ENCODE measurements around the gene BCAR3.
"Not testable (repeated sequence)": the region's sequence is repeated elsewhere in the genome, so short reads cannot be mapped to it uniquely, and the experiment has no call there.

BCAR3 gene

GRCh38 chr1:93687542-93687941, 5.9 kb upstream of the BCAR3 start:
- DNase-seq (ENCODE audit: low spot score) = no peak

GRCh38 chr1:93686504-93687250, 5.0 kb upstream of the BCAR3 start:
- no peak for DNase-seq (ENCODE audit: low spot score)

- no peak for DNase-seq (ENCODE audit: low spot score)
Observed at GRCh38 chr1:93685918-93686317, 4.3 kb upstream of the BCAR3 start.

GRCh38 chr1:93683234-93683633, 1.6 kb upstream of the BCAR3 start:
- DNase-seq (ENCODE audit: low spot score) = no peak

- DNase-seq (ENCODE audit: low spot score) = no peak
Observed at GRCh38 chr1:93681989-93682412, 364 bp upstream of the BCAR3 start.

GRCh38 chr1:93680420-93681100, 1.1 kb downstream of the BCAR3 start:
- DNase-seq (ENCODE audit: low spot score) = peak; percentile 12

GRCh38 chr1:93680076-93680419, 1.6 kb downstream of the BCAR3 start:
- DNase-seq (ENCODE audit: low spot score) = no peak

- DNase-seq (ENCODE audit: low spot score) = no peak
Observed at GRCh38 chr1:93679546-93679945, 2.1 kb downstream of the BCAR3 start.

GRCh38 chr1:93678946-93679480, 2.6 kb downstream of the BCAR3 start:
- DNase-seq (ENCODE audit: low spot score) = no peak

GRCh38 chr1:93678491-93678890, 3.1 kb downstream of the BCAR3 start:
- no peak for DNase-seq (ENCODE audit: low spot score)

GRCh38 chr1:93677729-93678128, 3.9 kb downstream of the BCAR3 start:
- no peak for DNase-seq (ENCODE audit: low spot score)

- DNase-seq (ENCODE audit: low spot score) = no peak
Observed at GRCh38 chr1:93676427-93676826, 5.2 kb downstream of the BCAR3 start.

- no peak for DNase-seq (ENCODE audit: low spot score)
Observed at GRCh38 chr1:93675931-93676330, 5.7 kb downstream of the BCAR3 start.

GRCh38 chr1:93675271-93675670, 6.4 kb downstream of the BCAR3 start:
- no peak for DNase-seq (ENCODE audit: low spot score)

- not testable (repeated sequence) for DNase-seq (ENCODE audit: low spot score)
Observed at GRCh38 chr1:93674071-93674470, 7.6 kb downstream of the BCAR3 start.

GRCh38 chr1:93673163-93673829, 8.3 kb downstream of the BCAR3 start:
- DNase-seq (ENCODE audit: low spot score) = no peak

- no peak for DNase-seq (ENCODE audit: low spot score)
Observed at GRCh38 chr1:93672477-93673162, 9.0 kb downstream of the BCAR3 start.

- no peak for DNase-seq (ENCODE audit: low spot score)
Observed at GRCh38 chr1:93672069-93672468, 9.6 kb downstream of the BCAR3 start.

- DNase-seq (ENCODE audit: low spot score) = no peak
Observed at GRCh38 chr1:93671099-93671621, 10.5 kb downstream of the BCAR3 start.

- DNase-seq (ENCODE audit: low spot score) = no peak
Observed at GRCh38 chr1:93670141-93670540, 11.5 kb downstream of the BCAR3 start.

GRCh38 chr1:93669369-93669768, 12.3 kb downstream of the BCAR3 start:
- DNase-seq (ENCODE audit: low spot score) = no peak

- DNase-seq (ENCODE audit: low spot score) = no peak
Observed at GRCh38 chr1:93668951-93669350, 12.7 kb downstream of the BCAR3 start.

Data from CD4-positive, alpha-beta T cell treated with Interleukin-2 at 100 ng/mL for 4 hours (primary cell).